C4-2B (cell line): ENCODE data around the gene CRY2.

Source experiments
- H3K27ac ChIP-seq: fragments of 450-650 bp; 2 replicates; pipeline ENCODE4 v1.5.1; 2017
- CTCF ChIP-seq: fragments of 450-650 bp; conservative IDR thresholded peaks from 2 replicates; pipeline ENCODE4 v1.5.1; 2017; ENCODE audit warnings: mild to moderate bottlenecking
- ZFX ChIP-seq: fragments of 450-650 bp; IDR thresholded peaks from 2 replicates; pipeline ENCODE4 v1.6.1; 2017

CRY2 gene

GRCh38 chr11:45922425-45923082 is 75.3 kb downstream of the CRY2 start, which contains the start of gene LARGE2:
Gene LARGE2, plus strand, starts transcription at chr11:45922656. Its CDS starts 227 bp downstream, at chr11:45922883.
- TF ChIP-seq ZFX (peak; percentile 72; the same call in 1 of the 2 replicates), CTCF (no peak)

GRCh38 chr11:45924036-45924915 is 77.0 kb downstream of the CRY2 start:
- no peak overlapping the region for H3K27ac ChIP-seq
- TF ChIP-seq ZFX (no peak), CTCF (no peak)

More at GRCh38 chr11:45922425-45923082, 75.3 kb downstream of the CRY2 start, which contains the start of gene LARGE2:
- peak within 1 kb of the TSS; percentile 90 for H3K27ac ChIP-seq

GRCh38 chr11:45924927-45925326 is 77.7 kb downstream of the CRY2 start:
- H3K27ac ChIP-seq, result no peak overlapping the region
- TF ChIP-seq CTCF (no peak), ZFX (no peak)

GRCh38 chr11:45925550-45925949 is 78.3 kb downstream of the CRY2 start:
- TF ChIP-seq CTCF, result no peak
- H3K27ac ChIP-seq, result no peak overlapping the region

- no peak overlapping the region for H3K27ac ChIP-seq
- TF ChIP-seq ZFX, result no peak
- TF ChIP-seq CTCF, result no peak
Measured at GRCh38 chr11:45926001-45926401, 78.7 kb downstream of the CRY2 start.

- no peak overlapping the region for H3K27ac ChIP-seq
- TF ChIP-seq ZFX, result no peak
- no peak for TF ChIP-seq CTCF
Measured at GRCh38 chr11:45926536-45927331, 79.5 kb downstream of the CRY2 start.

GRCh38 chr11:45927332-45927683 is 80.0 kb downstream of the CRY2 start:
- no peak for TF ChIP-seq ZFX
- TF ChIP-seq CTCF, result no peak
- H3K27ac ChIP-seq, result no peak overlapping the region
